NCI-H1930 (cell line): ENCODE measurements around the gene ITGB6.

Experiments used
- DNase-seq, 2 experiments: peaks; one replicate each; lab custom pipeline; 2025; lab: John Stamatoyannopoulos, UW

Gene ITGB6, protein sequence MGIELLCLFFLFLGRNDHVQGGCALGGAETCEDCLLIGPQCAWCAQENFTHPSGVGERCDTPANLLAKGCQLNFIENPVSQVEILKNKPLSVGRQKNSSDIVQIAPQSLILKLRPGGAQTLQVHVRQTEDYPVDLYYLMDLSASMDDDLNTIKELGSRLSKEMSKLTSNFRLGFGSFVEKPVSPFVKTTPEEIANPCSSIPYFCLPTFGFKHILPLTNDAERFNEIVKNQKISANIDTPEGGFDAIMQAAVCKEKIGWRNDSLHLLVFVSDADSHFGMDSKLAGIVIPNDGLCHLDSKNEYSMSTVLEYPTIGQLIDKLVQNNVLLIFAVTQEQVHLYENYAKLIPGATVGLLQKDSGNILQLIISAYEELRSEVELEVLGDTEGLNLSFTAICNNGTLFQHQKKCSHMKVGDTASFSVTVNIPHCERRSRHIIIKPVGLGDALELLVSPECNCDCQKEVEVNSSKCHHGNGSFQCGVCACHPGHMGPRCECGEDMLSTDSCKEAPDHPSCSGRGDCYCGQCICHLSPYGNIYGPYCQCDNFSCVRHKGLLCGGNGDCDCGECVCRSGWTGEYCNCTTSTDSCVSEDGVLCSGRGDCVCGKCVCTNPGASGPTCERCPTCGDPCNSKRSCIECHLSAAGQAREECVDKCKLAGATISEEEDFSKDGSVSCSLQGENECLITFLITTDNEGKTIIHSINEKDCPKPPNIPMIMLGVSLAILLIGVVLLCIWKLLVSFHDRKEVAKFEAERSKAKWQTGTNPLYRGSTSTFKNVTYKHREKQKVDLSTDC

DNA sequence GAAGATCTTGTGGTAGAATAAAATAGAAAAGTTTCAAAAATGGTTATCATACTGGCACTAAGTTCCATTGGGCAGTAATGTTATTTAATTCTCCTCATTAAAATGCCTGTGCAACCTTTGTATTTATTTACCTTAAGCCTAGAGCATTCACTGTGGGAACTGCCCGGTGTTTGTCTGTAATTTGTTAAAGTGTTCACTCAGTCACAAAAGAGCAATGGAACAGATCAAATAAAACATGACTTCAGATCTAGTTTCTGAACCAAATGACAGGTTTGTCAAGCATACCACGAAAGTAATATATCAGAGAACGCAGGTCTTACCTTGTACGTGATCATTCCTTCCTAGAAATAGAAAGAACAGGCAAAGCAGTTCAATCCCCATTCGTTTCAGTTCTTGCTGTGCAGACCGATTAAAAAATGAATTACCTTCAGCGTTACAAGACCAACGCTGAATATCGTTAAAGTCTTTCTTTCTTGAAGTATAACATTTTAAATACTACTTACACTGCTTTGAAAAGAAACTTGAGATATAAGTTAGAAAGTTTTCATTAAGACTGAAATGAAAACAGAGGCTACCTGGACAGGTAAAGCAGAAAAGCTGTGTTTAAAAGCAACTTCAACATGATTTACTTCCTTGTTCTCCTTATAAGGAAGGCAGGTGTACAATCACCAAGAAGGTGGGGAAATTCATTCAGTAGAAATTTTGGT is at the start of gene ITGB6:
Gene ITGB6, minus strand, starts transcription at position 590 of the 707 bp plus-strand sequence. Its CDS starts 209 bp downstream, at position 381.
- DNase-seq = no peak

DNA sequence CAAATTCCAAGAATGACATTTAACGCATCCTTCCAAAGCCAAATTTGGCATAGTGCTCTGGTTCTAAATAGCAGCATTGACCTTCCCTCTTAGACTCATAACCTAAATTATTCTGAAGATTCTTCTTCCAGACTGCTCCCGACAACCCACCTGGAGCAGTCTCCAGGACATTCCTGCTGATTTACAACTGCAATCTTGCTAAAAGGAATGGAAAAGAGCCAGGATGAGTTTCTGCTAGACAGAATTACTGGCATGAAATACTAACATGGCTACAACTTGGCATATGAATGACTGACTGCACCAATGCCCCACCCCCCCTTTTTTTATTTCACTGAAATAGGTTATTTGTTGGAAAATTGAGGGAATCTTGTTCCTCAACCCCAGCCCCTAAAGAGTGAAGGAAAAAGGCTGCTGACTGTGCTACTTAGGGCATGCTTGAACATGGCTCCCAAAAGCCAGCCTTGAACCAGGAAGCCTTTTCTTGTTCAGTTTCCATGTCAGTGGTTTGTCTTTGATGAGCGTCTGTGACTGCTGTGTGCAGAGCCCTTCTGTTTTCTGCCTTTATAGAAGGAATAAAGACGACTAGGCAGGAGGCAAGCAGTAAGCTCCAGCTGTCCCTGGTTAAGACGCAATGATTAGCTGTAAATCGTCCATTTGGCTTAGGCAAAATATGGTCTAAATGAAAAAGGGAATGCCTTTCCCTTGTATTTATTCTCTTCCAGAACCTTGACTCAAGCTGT is 47.4 kb upstream of the ITGB6 start:
- DNase-seq = no peak

DNA sequence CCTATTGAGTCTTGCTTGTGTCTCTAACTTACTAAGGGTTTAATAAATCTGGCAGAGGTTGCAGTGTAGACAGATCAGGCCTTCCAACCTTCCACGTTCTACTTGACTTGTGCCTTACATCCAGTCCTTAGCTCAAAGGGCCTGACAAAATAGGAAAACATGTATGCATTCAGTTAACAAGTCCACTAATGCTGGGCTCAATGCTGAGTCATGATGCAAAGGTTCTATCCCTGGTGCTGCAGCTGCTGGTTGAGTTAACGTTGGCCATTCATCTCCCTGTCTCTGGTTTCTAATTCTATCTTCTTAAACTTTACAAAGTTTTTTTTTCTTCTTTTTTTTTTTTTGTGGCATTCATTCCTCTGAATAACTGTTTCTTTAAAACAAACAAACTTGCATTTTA is 46.3 kb upstream of the ITGB6 start:
- no peak for DNase-seq

DNA sequence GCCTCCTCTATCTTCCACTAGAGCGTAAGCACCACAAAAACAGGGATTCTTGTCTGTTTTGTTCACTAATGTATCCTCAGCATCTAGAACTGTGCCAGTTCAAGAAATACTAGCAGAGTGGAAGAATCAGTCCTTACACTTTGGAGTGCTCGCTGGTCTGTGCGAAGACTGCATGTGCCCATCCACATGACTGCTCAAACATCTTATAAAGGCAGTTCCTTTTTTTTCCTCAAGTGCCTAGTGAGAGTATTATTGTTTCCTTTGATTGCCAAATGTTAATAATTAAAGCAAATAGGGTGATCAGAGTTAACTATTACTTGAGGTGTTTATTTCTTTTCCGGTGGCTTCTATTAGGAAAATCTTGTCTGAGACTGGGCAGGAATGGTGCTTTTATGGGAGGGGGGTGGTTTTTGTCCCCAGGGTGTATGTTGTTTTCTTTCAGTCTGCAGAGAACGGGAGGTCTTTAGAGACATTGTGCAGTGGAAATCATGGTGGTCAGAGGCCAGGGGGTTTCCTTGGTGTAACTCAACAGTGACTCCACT is 45.6 kb upstream of the ITGB6 start:
- no peak for DNase-seq

DNA sequence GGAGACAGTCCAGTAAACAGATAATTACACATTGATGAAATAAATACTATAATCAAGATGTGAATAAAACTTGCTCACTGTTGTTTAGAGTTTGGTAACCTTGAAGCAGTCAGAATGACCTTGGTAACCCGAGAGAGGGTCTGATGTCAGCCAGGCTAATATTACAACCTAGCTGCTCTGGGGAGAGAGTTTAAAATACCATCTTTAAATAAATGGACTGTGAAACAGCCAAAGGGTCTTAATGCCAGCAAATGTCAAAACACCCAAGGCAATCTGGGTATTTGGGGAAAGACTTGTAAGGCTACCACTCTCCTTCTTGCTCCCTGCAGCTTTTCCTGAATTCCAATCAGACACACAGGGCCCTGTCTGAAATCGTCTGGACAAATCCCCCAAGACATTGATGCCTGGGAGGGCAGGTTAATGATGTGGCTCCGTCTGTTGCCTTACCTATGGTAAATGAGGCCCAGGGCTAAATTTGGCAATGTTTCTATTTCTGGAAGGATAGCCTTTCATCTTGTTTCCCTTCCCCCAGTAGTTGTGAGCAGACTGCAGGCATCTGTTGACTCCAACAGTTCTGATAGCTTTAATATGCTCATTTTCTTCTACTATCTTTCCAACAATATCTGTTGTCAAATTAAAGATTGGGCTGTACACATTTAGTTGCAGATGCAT is 43.0 kb upstream of the ITGB6 start:
- no peak for DNase-seq

DNA sequence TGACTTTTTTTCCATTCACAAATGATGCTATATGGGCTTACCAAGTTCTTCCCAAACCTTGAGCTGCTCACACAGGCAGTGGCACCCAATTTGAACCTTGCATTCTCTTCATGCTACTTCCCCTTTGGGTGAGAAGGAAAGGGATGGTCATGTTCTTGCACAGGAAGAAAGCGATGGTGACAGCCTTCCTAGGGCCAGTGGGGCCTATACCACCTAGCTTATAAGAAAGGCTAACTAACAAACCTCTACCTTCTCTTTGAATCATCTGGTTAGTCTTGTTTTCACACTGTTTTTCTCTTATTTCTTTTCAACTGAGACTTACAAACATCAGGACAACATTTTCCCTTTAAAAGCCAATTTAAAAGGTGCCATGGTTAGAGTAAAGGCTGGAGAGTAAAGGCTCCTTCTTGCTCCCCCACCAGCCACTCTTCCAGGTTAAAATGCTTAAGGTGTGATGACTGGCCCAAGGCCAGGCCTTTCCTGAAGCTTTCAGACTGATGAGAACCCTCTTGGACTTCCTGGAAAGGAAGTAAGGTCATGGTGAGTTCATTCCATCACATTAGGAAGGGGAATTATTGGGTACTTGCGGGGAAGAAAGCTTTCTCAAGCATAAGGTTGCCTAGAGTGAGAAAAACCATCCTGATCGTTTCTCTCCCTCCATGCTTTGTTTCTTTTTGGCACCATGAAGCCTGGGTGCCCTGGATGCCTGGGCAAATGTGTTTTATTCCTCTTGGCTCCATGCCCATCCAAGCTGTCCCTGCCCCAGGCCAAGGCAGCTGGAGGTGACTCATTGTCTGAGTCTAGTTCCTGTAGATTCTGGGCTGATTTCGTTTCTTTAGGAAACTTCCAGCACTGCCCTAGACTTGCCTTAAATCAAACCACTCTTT is 41.4 kb upstream of the ITGB6 start:
- no peak for DNase-seq

DNA sequence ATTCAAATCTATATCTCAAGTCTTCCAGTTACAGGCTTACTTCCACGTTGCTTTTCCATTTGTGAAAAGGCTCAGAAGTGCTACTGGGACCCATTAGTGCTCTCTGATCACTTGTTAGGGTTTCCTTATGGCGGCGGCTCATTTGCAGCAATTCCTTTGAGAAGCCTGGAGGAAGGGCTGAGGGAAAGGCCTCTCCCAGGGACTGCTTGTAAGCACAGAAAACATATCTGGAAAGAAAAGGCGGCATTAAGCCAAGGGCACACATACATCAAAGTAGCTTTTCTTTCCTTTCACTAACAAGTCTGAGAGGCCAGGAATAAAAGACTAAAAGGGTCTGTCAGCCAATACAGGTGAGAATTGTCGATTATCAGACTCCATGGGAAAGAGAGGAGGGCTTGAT is 39.4 kb upstream of the ITGB6 start:
- DNase-seq = no peak

DNA sequence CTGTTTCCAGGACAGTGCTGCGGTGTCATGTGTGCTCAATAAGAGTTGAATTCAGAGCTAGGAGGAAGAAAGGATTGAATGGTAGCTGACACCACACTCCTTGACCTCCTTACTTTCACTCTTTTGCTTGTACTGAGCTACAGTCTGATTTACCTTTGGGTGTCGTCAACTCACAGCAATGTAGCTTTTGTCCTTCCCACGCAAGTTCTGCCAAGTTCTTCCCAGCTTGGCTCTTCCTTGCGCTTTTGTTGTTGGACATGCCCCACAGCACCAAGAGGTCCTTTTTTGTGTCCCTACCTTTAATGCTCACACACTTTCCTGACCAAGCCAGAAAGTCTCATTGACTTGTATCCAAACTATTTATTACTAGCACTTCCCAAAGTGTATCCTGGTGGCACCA is 38.3 kb upstream of the ITGB6 start:
- DNase-seq = no peak

DNA sequence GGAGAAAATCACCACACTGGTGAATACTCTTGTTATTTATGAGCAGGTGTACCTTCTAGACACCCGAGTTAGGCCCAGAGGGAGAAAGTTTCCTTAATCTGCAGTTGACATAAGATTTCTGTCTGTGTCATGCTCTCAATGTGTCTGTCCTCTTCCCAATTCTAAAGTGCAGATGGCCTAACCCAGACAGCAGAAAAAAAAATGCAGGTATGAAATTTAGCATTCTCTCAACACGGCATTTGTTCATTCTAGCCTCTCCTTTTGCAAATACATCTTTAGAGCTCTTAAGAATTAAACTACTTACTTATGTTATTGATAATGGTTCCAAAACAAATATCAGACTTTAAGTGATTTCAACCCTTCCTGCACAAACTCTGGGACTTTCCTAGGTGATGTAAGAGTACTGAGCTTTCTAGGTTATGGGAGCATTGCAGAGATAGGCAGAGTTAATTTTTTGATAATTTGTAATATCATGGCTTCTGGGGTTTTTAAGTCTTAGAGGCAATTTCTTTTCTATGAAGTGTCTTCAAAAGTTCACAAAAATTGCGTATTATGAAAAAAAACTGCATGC is 32.9 kb upstream of the ITGB6 start:
- DNase-seq = no peak

DNA sequence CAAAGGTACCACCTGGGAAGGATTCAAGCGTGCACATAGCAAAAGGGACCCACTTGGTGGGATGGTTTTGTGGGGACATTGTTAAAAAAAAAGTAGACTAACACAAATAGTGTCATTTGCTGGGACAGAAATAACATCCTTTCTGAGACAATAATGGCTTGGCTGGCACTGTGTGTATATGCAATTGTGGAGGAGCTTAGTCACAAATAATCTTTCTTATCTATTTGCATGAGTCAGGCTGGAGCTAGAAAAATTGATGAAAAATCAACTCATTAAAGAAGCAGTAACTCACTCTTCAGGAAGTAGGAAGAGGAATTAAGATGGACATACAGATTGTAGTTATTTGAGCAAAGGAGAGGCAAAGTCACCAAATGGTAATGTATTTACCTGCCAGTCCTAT is 29.5 kb upstream of the ITGB6 start:
- no peak for DNase-seq

DNA sequence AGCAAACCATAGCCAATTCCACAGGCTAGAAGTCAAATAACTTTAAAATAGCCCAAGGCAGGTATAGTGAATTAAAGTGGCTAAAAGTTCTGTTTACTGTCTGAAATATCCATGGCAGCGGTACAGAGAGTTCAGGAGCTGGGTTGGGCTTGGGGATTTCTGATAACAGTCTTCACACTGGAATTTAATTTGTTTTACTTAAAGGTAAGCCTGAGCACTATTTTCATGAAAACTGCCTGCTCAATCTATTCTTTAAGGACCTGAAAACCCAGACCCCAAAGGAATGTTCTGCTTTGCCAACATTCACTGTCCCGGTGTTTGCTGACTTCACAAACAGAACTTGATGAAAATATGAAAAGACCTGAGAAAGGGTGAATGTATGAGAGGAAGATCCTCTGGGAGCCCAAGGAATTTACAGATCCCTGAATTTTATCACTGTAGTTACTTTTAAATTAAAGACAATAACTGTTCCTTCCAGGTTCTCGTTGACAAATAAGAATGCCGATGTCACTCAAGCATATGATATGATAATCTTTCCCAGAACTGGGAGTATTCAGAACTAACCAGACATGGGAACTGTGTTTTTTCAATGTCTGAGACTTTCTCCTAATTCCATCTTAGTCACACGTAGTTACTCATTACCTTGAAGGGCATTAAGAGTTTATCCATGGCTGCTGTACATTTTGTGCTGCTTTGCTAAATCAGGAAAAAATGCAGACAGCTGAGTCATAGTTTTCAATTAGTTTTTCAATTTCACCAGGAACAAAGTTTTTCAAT is 28.3 kb upstream of the ITGB6 start:
- DNase-seq = no peak

DNA sequence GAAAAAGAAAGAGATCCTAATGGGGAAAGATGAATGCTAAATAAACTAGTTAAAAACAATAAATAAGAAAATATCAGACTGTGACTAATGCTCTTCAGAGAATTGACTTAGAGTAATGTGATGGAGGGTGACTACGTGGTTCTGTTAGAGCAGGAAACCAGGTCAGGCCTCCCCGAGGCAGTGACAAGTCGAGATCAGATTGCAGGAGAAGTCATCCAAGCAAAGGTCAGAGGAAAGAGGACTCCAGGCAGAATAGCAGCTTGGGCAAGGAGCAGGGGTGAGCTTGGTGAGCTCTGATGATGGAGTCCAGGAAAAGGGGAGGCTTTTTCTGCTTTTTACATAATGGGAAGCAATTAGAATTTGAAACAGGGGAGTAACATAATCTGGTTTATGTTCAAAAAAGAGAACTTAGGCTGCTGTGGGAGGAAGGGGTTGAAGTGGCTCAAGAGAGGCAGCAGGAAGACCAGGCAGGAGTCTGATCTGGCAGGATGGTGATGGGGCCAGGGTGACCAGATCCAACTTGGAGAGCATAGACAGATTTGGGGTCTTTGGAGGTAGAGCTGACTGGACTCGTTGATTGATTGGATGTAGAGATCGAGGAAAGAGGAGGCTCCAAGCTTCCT is 27.3 kb upstream of the ITGB6 start:
- DNase-seq = no peak

DNA sequence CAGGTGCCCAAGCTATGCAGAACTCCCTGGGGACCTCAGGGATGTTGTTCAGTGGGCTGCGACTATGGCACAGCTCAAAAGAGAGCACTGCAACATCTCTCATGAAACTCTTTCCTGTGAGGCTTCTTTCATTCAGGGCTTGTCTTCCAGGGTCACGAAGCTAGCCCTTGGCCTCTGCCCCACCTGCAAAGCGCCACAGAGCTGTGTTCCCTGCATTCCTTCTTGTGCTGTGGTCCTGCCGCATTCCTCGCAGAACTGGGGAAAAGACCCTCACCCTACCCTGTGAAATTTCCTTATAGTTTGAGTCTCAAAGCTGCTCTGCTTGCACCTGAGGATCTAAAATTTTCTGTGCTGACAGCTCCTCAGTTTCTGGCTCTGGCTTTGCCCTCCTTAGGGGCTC is 26.3 kb upstream of the ITGB6 start:
- no peak for DNase-seq

DNA sequence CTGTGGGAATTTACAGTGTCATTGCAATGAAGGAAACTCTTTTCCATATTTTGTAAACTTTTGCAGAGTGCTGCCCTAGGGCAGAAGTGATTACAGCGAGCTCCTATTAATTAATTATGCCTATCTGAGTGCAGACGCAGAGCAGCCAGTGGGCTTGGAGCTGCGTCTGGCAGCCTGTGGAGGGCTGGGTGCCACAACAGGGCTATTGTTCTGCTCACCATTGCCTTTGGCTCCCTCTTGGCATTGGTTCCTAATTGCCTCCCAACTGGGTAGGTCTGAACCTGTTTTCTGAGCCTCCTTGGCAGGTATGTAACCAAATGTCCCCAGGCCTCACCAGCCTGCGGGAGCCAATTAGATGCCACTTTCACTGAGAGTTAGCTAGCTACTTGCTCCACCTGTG is 25.6 kb upstream of the ITGB6 start:
- no peak for DNase-seq

DNA sequence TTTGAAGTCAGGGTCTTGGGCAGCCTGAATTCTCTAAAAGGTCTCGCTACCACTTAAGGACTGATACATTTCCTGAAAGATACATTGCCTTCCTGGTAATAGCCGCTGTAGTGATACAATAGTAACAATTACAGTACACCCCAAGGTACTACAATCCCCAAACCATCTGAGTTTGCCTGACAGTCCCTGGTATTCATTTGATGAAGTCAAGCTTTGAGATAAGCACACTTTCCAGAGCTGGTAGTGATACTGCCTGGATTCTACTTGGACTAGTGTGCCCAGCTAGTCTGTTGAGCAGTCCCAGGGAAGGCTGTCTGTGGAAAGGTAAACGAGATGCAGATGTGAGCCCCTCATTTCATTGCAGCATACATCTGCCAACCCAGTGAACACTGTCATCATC is 24.4 kb upstream of the ITGB6 start:
- no peak for DNase-seq

DNA sequence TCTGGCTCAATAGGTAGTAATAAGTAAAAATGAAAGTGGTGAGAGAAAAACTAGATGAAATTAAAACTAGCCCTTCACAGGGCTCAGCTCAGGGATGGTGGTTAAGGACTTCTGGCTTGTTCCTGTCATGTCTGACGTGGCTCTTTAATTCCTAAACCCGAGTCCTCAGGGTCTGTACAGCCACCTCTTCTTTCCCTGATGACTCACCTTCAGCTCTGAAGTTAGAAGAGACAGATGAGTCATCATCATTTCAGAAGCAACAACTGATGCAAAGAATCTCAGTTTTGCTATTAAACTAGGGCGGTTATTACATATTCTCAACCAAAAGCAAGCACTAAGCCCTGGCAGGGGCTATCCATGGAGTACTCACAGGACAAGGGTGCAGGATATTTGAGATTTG is 24.0 kb upstream of the ITGB6 start:
- DNase-seq = no peak

DNA sequence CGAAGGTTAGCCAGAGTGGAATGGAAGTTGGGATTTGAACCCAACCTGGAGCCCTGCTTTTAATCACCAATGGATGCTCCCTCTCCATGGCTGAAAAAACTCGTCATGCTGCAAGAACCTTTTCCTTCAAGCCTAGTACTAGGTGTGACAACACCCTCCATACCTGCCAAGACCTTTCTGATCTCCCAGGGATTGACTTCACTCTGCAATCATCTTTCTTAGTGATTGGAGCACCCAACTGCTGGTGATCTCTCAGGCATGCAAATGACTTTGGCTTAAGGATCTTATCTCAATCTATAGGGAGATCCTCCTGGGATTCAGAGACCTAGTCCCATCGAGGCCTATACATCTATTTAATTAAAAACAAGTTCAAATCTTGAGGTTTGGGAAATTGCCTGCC is 23.5 kb upstream of the ITGB6 start:
- no peak for DNase-seq

DNA sequence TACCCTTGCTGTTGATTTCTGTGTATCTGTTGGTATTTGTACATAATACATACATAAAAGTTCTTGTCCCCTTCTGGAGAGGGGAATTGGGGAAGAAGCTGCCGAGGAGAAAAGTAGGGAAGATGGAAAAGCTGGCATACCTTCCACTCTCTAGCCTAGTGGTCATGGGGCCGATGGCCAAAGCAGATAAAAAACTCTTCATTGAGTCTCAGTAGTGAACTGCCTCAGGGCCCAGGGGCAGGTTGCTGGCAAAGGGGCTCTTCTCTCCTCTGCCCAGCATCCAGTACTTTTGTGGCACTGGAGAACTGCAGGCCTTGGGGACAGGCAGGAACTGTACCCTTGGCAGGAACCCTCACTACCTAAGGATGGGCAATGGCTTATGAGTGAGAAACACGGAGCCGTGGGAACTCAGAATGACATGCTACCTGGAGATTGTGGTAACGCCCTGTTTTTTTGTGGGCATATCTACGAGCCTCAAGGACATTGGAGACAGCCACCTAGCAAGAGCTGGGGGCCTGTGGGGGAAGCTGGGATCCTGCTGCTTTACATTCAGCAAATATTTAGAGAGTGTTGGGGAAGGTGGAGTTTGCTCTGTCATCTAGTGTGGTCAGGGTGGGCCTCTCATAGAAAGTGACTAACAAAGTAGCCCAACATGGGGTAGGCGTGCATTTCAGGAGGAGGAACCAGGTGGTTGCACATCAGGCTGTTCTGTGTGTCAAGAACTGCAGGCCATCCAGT is 22.6 kb upstream of the ITGB6 start:
- no peak for DNase-seq
